CD14-positive monocyte (primary cell): ENCODE results near the gene MAP2. TPM values are rescaled to one million over a fixed set of nuclear protein-coding genes. Genes with fewer than 3 reads are reported as not detected.

Source experiments
- DNase-seq, 3 donors: peaks; one replicate each; pipeline ENCODE4 v3.0.0-alpha.2; 2011 to 2022
- H2AFZ ChIP-seq: 2 replicates; pipeline ENCODE4 v1.6.0; 2012; ENCODE audit warnings: mild to moderate bottlenecking, low read depth, low read length, inconsistent platforms; ENCODE audit not compliant: insufficient read depth, poor library complexity, severe bottlenecking
- H3K27ac ChIP-seq, 2 donors: 1 replicate in 1 of 2; 2 replicates in 1 of 2; pipeline ENCODE4 v1.5.1; 2012 to 2013; ENCODE audit warnings: low read length in 2 of 2, control low read depth in 1 of 2, inconsistent platforms in 1 of 2, low read depth in 1 of 2, mild to moderate bottlenecking in 1 of 2
- H3K27me3 ChIP-seq, 2 donors: one replicate each; pipeline versions ENCODE4 v1.6.0 to v1.6.1; 2011 to 2013; ENCODE audit warnings: low read length in 2 of 2; ENCODE audit not compliant: control insufficient read depth in 2 of 2, insufficient read depth in 2 of 2
- H3K36me3 ChIP-seq, 2 donors: replicated peaks in 1 of 2; 1 replicate in 1 of 2; 2 replicates in 1 of 2; pipeline versions ENCODE4 v1.5.1 to v1.6.1; 2012 to 2013; ENCODE audit warnings: low read length in 2 of 2, control low read depth in 1 of 2, inconsistent platforms in 1 of 2, mild to moderate bottlenecking in 1 of 2; ENCODE audit not compliant: insufficient read depth in 2 of 2, control insufficient read depth in 1 of 2
- H3K4me1 ChIP-seq, 2 donors: 1 replicate in 1 of 2; 2 replicates in 1 of 2; pipeline versions ENCODE4 v1.5.1 to v1.6.1; 2012 to 2013; ENCODE audit warnings: low read length in 2 of 2, control low read depth in 1 of 2, inconsistent platforms in 1 of 2, mild to moderate bottlenecking in 1 of 2, moderate library complexity in 1 of 2; ENCODE audit not compliant: insufficient read depth in 2 of 2, control insufficient read depth in 1 of 2
- H3K4me2 ChIP-seq: replicated peaks from 2 replicates; pipeline ENCODE3; 2012; ENCODE audit warnings: low read length, moderate library complexity, mild to moderate bottlenecking; ENCODE audit not compliant: poor library complexity, severe bottlenecking; ENCODE audit errors: extremely low read depth
- H3K4me3 ChIP-seq, 3 experiments: fragments of 200-600 bp in 1 of 3; sonication (generic) in 1 of 3; replicated peaks in 1 of 3; 1 replicate in 2 of 3; 2 replicates in 1 of 3; pipeline ENCODE4 v1.5.1; 2011 to 2013; ENCODE audit warnings: low read length in 3 of 3, mild to moderate bottlenecking in 3 of 3, control low read depth in 2 of 3, low read depth in 2 of 3, inconsistent platforms in 1 of 3, moderate library complexity in 1 of 3
- H3K79me2 ChIP-seq: 2 replicates; pipeline ENCODE4 v1.6.0; 2012; ENCODE audit warnings: mild to moderate bottlenecking, control low read depth, inconsistent platforms, low read length, moderate library complexity; ENCODE audit not compliant: insufficient read depth
- H3K9ac ChIP-seq: 2 replicates; pipeline ENCODE4 v1.6.0; 2017; ENCODE audit warnings: low read length, mild to moderate bottlenecking; ENCODE audit not compliant: insufficient read depth, poor library complexity, severe bottlenecking
- H3K9me3 ChIP-seq, 2 donors: replicated peaks in 1 of 2; 1 replicate in 1 of 2; 2 replicates in 1 of 2; pipeline versions ENCODE4 v1.5.1 to v1.6.1; 2012 to 2013; ENCODE audit warnings: low read length in 2 of 2, control low read depth in 1 of 2; ENCODE audit not compliant: control insufficient read depth in 1 of 2, insufficient read depth in 1 of 2
- H4K20me1 ChIP-seq: 2 replicates; pipeline ENCODE4 v1.6.0; 2012; ENCODE audit warnings: mild to moderate bottlenecking, low read length, control low read depth, moderate library complexity; ENCODE audit not compliant: insufficient read depth
- H3K27ac Mint-ChIP-seq, 7 donors: one replicate each; pipeline ENCODE4 v1.8.0; 2020; ENCODE audit warnings: mild to moderate bottlenecking in 7 of 7, mixed read lengths in 7 of 7, moderate library complexity in 6 of 7, inconsistent platforms in 2 of 7
- H3K27me3 Mint-ChIP-seq, 3 donors: one replicate each; pipeline ENCODE4 v1.8.0; 2021 to 2022; ENCODE audit warnings: low read depth in 3 of 3, mild to moderate bottlenecking in 3 of 3, mixed read lengths in 3 of 3, moderate library complexity in 3 of 3, inconsistent platforms in 1 of 3
- H3K36me3 Mint-ChIP-seq, 2 donors: one replicate each; pipeline ENCODE4 v1.8.0; 2020; ENCODE audit warnings: mixed read lengths in 2 of 2, inconsistent platforms in 1 of 2, mild to moderate bottlenecking in 1 of 2
- H3K4me1 Mint-ChIP-seq: one replicate; pipeline ENCODE4 v1.8.0; 2020; ENCODE audit warnings: mild to moderate bottlenecking, mixed read lengths
- H3K4me3 Mint-ChIP-seq, 2 donors: one replicate each; pipeline ENCODE4 v1.8.0; 2020; ENCODE audit warnings: mild to moderate bottlenecking in 2 of 2, mixed read lengths in 2 of 2, moderate library complexity in 1 of 2
- H3K9me3 Mint-ChIP-seq, 7 donors: one replicate each; pipeline ENCODE4 v1.8.0; 2020 to 2022; ENCODE audit warnings: mixed read lengths in 7 of 7, mild to moderate bottlenecking in 6 of 7, moderate library complexity in 6 of 7, inconsistent platforms in 2 of 7
- WGBS: methylation state at CpG from one replicate; pipeline ENCODE4 v1.1.5; 2013; ENCODE audit warnings: missing lambda C conversion rate; ENCODE audit not compliant: insufficient coverage; 5-methylcytosine and 5-hydroxymethylcytosine counted together
- intact Hi-C, 2 donors: fragments of 100-400 bp; cut with micrococcal nuclease; formaldehyde crosslinking; loops; one replicate each; pipeline versions ENCODE4 v1.15.0 to v1.15.1; 2023
- polyA plus RNA-seq, 3 donors: library from polyadenylated mRNA; depleted of rRNA in 1 of 3; unstranded in 2 of 3; stranded (reverse) in 1 of 3; fragments of 300-500 nt in 2 of 3; fragments of >200 nt in 1 of 3; fragmentation: Illumina TruSeq in 2 of 3; gene quantifications; 1 replicate in 2 of 3; 2 replicates in 1 of 3; pipeline ENCODE4 v1.2.3, GENCODE V29; 2012 to 2021
- TF ChIP-seq, protein P1 (sequence below): fragments of 200-600 bp; IDR thresholded peaks from one replicate; pipeline ENCODE4 v1.8.0; 2022; ENCODE audit warnings: antibody characterized with exemption, mild to moderate bottlenecking

Gene MAP2
- polyA plus RNA-seq, 3 donors = not detected

- H3K36me3 Mint-ChIP-seq = no peaks in the 10 kb centered on the region
- H3K9ac ChIP-seq = no peak overlapping the region
- no peaks in the 10 kb centered on the region for H3K36me3 ChIP-seq
- no peak overlapping the region for H3K4me3 Mint-ChIP-seq
- peaks cover 0 to 5% (median 2%) of the 10 kb centered on the region in 7 donors for H3K9me3 Mint-ChIP-seq
- H3K4me1 Mint-ChIP-seq = peaks cover 9% of the 10 kb centered on the region
- H3K4me2 ChIP-seq = no peak overlapping the region
- H3K4me3 ChIP-seq = no peak overlapping the region
- no peaks in the 10 kb centered on the region for H4K20me1 ChIP-seq
- intact Hi-C loops = no loop called here
- no peak overlapping the region for H2AFZ ChIP-seq
- H3K27ac ChIP-seq = no peak overlapping the region
- no peak for DNase-seq
- H3K27me3 ChIP-seq = no peaks in the 10 kb centered on the region
- H3K79me2 ChIP-seq = no peaks in the 10 kb centered on the region
- TF ChIP-seq, protein P1, sequence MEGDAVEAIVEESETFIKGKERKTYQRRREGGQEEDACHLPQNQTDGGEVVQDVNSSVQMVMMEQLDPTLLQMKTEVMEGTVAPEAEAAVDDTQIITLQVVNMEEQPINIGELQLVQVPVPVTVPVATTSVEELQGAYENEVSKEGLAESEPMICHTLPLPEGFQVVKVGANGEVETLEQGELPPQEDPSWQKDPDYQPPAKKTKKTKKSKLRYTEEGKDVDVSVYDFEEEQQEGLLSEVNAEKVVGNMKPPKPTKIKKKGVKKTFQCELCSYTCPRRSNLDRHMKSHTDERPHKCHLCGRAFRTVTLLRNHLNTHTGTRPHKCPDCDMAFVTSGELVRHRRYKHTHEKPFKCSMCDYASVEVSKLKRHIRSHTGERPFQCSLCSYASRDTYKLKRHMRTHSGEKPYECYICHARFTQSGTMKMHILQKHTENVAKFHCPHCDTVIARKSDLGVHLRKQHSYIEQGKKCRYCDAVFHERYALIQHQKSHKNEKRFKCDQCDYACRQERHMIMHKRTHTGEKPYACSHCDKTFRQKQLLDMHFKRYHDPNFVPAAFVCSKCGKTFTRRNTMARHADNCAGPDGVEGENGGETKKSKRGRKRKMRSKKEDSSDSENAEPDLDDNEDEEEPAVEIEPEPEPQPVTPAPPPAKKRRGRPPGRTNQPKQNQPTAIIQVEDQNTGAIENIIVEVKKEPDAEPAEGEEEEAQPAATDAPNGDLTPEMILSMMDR = no peak
- peaks cover 0 to 1% (median 1%) of the 10 kb centered on the region in 3 donors for H3K27me3 Mint-ChIP-seq
- no peak overlapping the region for H3K27ac Mint-ChIP-seq
- WGBS = no CpG with 5 or more reads among the region's 2 CpGs
- H3K9me3 ChIP-seq = peaks cover 0 to 5% of the 10 kb centered on the region in 2 donors
- H3K4me1 ChIP-seq = peaks cover 6% of the 10 kb centered on the region in 2 donors
Observed at GRCh38 chr2:209501579-209501978, 77.7 kb downstream of the MAP2 start.

GRCh38 chr2:209505410-209505809 lies 81.6 kb downstream of the MAP2 start:
- Histone ChIP-seq H3K27ac (no peak overlapping the region), H3K36me3 (no peaks in the 10 kb centered on the region), H2AFZ (no peak overlapping the region), H3K79me2 (no peaks in the 10 kb centered on the region), H4K20me1 (no peaks in the 10 kb centered on the region), H3K9ac (no peak overlapping the region), H3K4me3 (no peak overlapping the region), H3K4me2 (no peak overlapping the region), H3K9me3 (no peaks in the 10 kb centered on the region), H3K4me1 (no peaks in the 10 kb centered on the region), H3K27me3 (no peaks in the 10 kb centered on the region)
- H3K27me3 Mint-ChIP-seq = peaks cover 0 to 1% (median 0%) of the 10 kb centered on the region in 3 donors
- intact Hi-C loops = no loop called here
- WGBS = no CpG with 5 or more reads among the region's 2 CpGs
- H3K9me3 Mint-ChIP-seq = peaks cover 0 to 2% (median 0%) of the 10 kb centered on the region in 7 donors
- TF ChIP-seq, protein P1 = no peak
- no peaks in the 10 kb centered on the region for H3K4me1 Mint-ChIP-seq
- no peak for DNase-seq
- H3K4me3 Mint-ChIP-seq = no peak overlapping the region
- H3K27ac Mint-ChIP-seq = no peak overlapping the region
- no peaks in the 10 kb centered on the region for H3K36me3 Mint-ChIP-seq
